ENCODE results near the gene ZNF253.

DNA sequence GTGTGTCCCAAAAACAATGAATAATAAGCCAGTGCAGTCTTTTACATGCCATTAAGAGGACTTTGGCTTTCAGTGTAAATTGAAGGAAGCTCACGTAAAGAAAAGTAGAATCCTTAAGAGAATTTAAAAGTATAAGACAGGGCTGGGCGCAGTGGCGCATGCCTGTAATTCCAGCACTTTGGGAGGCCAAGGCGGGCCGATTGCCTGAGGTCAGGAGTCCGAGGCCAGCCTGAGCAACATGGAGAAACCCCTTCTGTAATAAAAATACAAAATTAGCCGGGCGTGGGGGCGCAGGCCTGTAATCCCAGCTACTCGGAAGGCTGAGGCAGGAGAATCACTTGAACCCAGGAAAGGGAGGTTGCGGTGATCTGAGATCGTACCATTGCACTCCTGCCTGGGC lies 17.9 kb upstream of the ZNF253 start:
- TF ChIP-seq POLR2AphosphoS5 (IDR thresholded peaks at IDR 0.05) (no peak), CTCF (IDR thresholded peaks at IDR 0.05) (no peak)

Measured in stomach (tissue), 4 donors.